Measurements from ENCODE around the gene DCPS. TPM values are rescaled to one million over a fixed set of nuclear protein-coding genes. Genes with fewer than 3 reads are reported as not detected.

DCPS gene
- total RNA-seq, 1 experiment from 2014 or later, result 37.4 TPM

Small RNA genes within 50 kb of the gene (small RNA-seq; reads per million reads assigned to genes)
- gene AP001318.3, result not detected

Other genes starting within 250 kb of the DCPS start
- gene CDON, start 241.2 kb upstream of the DCPS start, total RNA-seq (2014; rRNA removed; shearing (Covaris generic)), result 1.7 and 1.9 TPM in 2 replicates
- gene RPUSD4, start 92.4 kb upstream of the DCPS start, total RNA-seq (2014; rRNA removed; shearing (Covaris generic)), result 25.8 and 30.0 TPM in 2 replicates
- gene FAM118B, start 92.3 kb upstream of the DCPS start, total RNA-seq (2014; rRNA removed; shearing (Covaris generic)), result 25.9 and 26.5 TPM in 2 replicates
- 152 and 179 TPM in 2 replicates for gene SRPRA, start 35.2 kb upstream of the DCPS start, total RNA-seq (2014; rRNA removed; shearing (Covaris generic))
- gene FOXRED1, start 34.9 kb upstream of the DCPS start, total RNA-seq (2014; rRNA removed; shearing (Covaris generic)), result 43.1 and 49.2 TPM in 2 replicates
- 3.3 and 3.6 TPM in 2 replicates for gene TIRAP, start 21.0 kb upstream of the DCPS start, total RNA-seq (2014; rRNA removed; shearing (Covaris generic))
- 34.7 and 45.9 TPM in 2 replicates for gene ST3GAL4, start 51.6 kb downstream of the DCPS start, total RNA-seq (2014; rRNA removed; shearing (Covaris generic))

Measured in HT1080 (cell line).